Smooth muscle cell of the brain vasculature (primary cell): Measurements from ENCODE around the gene MORN5.

Source experiments
- DNase-seq: peaks from one replicate; pipeline ENCODE4 v3.0.0-alpha.2; 2012; ENCODE audit warnings: low read depth, low spot score

Gene MORN5

DNA sequence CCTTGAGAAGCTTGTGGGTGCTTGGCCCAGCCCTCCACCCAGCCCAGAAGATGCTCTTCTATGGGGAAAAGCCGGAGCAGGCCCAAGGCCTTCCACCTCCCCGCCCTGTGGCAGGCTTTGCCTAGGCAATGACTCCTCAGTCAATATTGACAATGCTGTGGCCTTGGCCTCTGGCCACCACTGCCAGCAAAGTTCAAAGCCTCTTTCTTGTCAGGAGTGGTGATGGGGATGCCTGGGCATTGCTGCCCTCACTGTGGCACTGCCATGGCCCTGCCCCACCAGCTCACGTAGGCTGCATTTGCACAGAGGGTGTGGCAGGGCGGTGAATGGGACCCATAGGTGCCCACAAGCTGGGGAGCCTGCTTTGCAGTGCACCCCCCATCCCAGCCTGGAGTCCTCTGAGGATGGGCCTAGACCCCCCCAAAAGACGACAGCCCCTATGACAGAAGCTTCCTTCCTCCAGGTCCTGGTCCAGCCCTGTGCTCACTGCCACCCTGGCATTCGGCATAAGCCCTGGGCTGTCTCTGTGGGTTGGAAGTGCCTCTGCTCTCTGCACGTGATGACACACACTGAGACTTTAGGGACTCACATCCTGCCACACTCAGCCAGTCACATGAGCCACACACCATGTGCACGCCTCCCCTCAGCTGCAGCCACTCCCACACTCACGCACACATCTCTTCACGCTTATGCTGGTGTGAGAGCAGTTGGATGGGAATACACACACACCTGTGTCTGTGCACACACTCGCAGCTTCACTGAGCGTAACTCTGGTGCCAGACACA is 31.1 kb downstream of the MORN5 start:
- DNase-seq: no peak

DNA sequence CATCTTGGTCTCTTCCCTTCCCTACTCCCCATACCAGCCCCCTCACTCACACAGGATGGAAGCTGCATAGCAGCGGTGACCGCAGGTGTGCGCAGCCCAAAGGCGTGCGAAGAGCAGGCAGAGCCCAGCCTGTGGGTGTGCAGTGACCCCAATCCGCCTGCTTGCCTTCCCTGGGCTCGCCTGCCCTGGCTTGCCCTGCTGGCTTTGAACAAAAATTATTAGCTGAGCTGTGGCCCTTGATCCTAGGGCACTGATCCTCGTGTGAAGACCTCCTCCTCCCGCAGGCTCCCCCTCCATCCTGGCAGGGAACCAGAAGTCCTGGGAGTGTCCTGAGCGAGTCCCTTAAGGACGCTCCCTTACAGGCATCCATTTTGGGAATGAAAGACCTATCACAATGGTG is 31.9 kb downstream of the MORN5 start:
- DNase-seq: no peak

DNA sequence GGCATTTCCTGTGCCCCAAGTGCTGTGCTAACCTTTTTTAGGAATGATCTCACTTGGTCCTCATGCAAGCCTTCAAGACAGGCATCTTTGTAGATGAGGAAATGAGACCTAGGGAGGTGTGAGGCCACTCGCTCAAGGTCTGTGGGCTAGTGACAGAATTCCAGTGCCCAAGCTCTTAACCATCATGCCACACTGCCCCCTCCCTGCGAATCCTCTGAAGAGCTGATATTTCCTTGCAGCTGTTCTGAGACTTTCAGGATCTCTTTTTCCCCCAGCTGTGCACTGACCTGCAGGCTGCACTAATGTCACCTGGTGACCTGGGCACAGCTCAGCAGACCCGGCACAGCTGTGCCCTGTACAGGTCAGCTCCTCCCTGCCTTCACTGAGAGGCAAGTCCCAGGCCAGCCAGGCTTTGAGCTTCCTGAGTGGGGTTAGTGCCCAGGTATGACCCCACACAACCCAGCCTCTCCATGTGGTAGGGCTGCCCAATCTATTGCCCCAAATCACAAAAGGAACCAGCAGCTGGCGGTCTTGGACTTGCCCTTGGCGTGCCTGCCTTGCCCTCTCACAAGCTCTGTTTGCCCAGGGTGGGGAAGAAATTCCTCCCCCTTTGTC is 32.7 kb downstream of the MORN5 start:
- DNase-seq: no peak

DNA sequence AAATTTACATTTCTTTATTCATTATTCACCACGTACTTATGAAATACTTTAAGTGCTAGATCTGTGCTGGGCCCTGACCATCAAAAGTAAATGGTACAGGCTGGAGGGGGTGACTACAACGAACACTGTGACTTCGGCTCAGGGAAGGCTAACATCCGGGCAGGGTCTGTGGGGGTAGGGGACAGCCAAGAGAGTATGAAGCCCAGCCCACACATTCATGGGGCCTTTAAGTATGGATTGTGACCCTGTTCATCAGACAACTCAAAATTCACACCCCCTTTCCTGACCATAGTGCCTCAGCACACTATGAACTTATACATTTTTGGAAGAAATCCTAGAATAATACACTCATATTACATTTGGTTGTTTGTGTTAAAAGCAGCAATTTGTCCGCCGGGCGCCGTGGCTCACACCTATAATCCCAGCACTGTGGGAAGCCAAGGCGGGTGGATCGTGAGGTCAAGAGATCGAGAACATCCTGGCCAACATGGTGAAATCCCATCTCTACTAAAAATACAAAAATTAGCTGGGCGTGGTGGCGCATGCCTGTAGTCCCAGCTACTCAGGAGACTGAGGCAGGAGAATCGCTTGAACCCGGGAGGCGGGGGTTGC is 33.3 kb downstream of the MORN5 start:
- no peak for DNase-seq

DNA sequence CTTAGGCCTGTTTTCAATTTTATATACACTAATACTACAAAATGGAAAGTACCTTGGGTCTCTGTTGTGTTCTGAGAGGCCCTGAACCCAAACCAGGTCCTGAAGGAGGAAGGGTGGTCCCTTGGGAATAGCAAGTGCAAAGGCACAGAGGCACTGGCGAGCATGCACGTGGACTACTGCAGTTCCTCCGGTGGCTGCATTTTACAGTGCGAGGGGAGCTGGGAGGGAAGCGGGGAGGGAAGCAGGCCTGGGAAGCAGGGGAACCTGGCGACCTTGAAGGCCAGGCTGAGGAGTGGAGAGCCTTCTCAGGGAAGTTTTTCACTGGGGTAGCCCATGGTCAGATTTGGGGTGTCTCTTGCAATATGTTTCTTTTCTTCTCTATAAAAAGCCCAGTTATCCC is 33.9 kb downstream of the MORN5 start:
- no peak for DNase-seq

DNA sequence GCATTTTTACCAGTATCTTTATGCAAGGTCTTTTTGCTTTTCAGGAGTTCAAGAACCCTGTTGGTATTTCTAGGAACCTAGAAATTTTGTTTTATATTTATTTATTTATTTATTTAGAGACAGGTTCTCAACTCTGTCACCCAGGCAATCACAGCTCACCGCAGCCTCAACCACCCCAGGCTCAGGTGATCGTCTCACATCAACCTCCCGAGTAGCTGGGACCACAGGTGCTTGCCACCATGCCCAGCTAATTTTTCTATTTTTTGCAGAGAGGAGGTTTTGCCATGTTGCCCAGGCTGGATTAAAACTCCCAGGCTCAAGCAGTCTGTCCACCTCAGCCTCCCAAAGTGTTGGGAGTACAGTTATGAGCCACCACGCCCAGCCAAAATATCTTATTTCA is 36.2 kb downstream of the MORN5 start:
- no peak for DNase-seq

DNA sequence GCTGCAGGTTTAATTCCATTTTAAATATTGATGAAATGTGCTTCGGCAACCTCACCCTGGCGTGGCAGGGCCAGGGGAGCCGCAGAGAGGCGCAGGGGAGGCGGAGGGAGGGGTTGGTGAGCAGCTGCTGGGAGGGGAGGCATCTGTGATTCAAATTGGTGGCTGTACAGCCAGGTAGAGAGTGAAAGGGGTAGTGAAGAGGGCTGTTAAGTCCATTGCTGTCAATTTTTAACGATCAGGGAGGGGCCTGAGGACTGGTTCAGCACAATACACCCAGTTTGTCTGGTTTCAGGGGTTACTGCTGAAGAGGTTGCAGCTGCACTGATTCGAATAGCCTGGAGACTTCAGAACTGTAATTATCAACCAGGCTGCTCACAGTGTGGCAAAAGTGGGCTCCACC is 37.7 kb downstream of the MORN5 start:
- no peak for DNase-seq

DNA sequence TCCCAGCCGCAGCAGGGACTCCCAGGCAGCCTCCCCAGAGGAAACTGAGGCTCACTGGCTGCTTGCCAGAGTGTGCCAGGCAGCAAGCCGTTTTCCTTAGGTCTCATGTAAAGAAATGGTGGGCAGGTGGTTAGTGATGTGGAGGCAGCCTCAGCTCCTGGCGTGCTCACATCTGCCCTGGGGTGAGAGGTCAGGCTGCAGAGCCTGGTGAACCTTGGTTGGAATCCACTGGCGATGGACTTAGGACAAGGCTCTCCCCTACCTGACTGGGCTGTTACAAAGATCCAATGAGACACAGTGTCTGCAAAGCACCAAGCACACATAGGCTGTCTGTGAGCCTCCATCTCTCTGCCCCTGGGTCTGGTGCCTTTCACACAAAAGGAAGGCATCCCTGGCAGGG is 38.2 kb downstream of the MORN5 start:
- DNase-seq: no peak

DNA sequence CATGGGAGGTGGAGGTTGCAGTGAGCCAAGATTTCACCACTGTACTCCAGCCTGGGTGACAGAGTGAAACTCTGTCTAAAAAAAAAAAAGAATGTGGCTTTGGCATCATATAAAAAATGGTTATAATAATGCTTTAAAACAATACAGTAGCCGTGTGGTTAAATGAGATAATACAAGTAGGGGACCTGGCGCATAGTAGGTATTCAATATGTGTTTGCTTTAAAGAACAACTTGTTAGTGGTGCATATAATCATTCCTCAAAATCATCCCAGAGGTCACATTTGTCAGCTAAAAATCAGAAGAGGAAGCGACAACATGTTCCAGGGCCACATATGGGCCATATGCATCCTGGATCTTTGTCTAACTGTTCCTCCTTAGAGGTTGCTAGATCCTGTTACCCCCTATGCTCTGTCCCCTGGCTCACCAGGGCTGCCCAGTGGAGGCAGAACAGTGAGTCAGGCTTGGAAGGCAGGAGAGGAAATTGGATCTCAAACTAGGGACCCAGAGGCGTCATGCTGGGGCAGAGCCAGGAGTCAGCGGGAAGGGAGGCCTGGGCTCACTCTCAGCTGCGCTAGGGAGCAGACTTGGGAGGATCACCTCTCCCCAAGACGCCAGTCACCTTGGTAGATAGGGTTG is 41.4 kb downstream of the MORN5 start:
- no peak for DNase-seq

DNA sequence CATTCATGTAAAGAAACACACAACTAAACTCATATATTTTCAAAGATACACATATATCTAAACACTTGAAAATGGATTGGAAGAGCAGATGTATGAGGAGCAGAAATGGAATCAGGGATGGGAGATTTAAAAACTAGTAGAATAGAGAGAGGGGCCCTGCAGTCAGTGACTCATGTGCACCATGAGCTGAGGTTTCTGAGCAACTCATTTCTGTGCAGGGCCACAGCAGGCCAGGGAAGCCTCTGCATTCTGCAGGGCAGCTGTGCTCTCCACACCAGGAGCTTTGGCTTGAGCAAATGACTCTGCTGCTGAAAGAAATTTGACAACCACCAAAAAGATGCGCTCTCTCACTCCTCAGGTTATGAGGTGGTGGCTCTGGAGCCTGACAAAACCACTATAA is 41.9 kb downstream of the MORN5 start:
- peak; percentile 40 for DNase-seq

DNA sequence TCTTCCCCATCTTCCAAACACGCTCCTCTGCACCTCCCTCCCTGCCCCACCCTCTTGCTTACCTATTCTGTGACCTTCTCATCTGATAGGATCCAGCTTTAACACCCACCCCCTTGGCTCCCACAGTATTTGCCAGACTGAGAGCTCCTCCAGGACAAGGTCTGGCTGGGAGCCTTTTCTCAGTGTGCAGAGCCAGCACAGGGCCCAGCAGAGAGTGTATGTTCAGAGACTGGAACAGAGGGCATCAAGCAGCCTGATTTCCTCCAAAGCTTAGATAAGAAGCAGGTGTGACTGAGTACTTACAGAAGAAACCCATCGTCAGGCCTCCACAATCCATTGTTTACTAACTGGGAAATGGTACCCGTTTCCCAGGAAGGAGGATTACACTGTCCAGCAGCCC is 42.4 kb downstream of the MORN5 start:
- no peak for DNase-seq

DNA sequence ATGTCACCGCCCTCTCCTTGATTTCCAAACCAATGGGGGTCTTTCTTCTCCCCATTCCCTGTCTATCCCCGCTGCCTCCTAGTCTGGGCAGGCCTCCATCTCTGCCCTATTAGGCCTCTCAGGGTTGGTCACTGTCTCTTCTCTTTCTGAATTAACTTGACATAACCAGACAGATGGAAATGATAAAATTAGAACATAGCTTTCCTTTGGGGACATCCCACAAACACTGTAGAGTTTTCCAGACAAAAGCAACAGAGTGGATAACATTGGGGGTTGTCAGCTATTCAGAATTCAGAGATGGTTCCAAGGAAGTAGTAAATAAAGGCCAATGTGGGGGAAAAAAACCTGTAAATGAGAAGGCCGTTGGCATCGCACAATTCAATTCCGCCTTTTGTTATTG is 44.3 kb downstream of the MORN5 start:
- no peak for DNase-seq

DNA sequence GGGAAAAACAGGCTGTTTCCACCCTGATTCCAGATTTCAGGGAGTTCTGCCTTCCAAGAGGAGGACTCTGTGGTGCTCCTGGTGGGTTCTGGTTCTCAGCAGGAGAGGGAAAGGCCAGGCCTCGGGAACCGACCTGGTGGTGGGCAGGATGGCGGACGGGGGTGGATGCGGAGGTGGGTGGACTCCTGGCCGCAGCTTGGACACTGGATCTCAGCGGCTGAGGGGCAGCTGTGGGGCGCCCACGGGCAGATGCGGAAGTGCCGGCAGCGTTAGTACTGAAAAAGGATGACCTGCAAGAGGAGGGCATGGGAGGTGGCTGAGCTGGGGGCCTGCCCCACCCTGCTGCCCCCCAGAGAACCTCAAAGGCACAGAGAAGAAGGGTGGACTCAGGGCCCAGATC is 44.8 kb downstream of the MORN5 start:
- DNase-seq: no peak

DNA sequence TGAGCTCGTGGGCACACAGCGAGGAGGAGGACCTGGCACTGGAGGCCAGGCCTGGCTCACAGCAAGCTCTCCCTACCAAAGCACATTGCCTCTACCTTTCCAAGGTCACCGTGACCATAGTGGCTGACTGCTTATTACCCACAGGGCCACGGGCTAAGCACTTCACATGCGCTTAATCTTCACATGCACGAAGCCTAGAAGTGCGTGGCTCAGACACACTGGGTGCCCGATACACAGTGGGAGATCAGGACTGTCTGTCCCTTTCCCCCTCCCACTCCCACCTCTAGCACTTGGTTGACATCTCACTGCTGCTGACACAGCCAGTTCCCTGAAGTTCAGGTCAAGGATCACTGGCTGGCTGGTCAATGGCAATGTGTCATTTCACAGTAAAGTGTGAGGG is 45.5 kb downstream of the MORN5 start:
- no peak for DNase-seq

DNA sequence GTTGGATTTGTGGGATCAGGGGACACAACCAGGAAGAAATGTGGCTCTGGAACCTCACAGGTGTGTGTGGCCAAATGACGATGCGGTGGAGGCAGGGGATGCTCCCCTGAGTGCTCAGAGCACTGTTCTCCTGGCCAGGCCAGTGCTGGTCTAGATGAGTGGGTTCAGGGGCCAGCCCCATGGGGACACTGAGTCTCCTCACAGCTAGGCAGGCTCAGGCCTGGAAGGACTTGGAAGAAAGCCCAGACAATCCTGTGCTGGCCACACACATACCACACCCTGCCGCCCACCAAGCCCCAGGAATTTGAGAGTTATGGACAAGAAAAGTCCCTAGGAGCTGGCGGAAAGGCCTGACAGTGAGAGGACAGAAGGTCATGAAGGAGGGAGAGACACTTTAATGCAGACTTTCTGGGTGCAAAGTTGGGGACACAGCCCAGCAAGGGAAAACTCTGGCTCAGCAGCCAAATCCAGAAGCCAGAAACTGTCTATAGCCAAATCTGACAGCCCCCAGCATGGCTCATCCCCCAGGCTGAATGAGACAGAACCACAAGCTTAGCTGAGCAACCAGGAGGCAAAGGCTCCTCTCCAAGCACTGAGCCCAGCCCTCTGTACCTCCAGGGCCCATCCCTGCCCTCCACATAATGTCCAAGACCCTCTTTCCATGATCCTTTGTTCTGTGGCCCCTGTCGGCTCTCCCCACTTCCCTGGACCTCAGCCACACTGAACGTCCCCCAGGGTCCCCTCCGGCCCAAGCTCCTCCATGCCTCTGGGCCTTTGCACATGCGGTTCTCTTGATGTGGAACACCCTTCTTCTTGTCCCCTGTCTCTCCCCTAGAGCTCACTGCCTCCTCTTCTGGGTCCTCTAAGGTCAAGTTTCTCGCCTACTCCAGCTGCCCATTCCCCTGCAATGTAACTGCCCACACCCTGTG is 46.7 kb downstream of the MORN5 start:
- DNase-seq: peak; percentile 41

DNA sequence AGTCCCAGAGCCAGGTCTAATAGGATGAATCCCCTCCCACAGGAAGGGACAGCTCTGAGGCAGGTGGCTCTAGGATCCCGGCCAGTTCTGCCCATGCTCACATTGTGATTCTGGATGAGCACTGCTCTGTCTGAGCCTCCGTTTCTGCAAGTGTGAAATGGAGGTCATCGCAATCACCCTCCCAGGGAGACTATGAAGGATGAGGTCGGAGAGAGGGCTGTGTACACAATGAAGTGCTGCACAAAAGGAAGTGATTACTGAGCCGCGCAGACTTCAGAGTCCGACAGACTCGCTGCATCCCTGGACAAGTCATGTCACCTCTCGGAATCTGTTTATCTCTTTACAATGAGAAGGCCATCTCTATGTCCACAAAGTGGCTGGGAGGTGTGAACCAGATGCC is 47.4 kb downstream of the MORN5 start:
- no peak for DNase-seq

DNA sequence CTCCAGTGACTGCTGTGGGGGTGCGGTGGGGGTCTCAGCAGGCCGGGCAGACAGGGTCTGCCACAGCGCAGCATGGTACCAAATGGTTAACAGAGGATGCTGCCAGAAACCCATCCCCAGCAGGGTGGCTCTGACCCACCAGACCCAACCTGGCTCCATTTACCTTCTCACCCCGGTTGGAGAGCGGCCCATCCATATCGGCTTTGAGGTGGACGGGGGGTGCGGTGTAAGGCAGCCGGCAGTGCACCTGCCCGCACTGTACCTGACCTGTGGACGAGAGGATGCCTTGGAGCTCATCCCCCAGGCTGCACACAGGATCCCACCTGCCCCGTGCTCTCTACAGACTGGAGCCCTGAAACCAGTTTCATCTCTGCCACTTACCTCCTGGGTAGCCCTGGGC is 49.7 kb downstream of the MORN5 start:
- DNase-seq: no peak

DNA sequence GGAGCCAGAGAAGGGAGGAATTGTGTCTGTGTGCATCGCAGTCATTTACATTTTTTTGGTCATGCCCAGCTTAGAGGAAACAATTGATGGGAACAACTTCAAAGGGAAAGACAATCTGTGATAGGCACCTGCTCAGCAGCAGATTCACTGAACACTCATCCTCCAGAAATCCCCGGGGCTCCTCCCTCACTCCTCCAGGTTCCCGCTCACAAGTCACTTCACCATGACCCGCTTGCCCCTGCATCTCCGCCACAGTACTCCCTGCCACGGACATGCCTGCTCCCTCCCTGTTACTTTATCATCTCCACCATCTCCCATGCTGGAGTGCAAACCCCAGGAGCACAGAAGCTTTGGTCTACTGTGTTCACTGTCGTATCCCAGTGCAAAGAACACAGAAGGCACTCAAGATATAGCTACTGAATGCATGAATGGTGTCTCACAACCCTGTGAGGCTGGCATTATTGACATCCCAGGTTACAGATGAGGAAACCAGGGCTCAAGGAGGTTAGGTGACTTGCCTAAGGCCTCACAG is 52.8 kb downstream of the MORN5 start:
- no peak for DNase-seq

DNA sequence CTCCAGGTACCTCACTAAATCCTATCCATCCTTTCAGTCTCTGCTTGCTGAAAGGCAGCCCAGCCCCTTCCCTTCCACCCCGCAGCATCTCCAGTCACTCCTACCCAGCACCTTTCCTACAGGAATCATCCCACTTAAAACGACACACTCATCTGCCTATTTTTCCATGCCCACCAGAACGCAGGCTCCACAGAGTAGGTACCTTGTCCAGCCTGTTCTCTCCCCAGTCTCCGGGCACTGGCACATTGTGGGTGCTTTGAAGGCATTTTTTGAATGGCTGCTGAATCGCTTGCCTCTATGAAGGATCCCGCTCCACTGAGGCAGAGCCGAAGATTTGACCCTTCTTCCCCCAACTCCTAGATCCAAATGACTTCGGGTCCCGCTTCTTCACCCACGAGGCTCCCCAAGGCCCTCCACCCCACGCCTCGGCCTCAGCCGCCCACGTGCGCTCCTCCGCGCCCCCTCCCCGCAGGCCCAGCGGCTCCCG is 53.4 kb downstream of the MORN5 start:
- DNase-seq: no peak

DNA sequence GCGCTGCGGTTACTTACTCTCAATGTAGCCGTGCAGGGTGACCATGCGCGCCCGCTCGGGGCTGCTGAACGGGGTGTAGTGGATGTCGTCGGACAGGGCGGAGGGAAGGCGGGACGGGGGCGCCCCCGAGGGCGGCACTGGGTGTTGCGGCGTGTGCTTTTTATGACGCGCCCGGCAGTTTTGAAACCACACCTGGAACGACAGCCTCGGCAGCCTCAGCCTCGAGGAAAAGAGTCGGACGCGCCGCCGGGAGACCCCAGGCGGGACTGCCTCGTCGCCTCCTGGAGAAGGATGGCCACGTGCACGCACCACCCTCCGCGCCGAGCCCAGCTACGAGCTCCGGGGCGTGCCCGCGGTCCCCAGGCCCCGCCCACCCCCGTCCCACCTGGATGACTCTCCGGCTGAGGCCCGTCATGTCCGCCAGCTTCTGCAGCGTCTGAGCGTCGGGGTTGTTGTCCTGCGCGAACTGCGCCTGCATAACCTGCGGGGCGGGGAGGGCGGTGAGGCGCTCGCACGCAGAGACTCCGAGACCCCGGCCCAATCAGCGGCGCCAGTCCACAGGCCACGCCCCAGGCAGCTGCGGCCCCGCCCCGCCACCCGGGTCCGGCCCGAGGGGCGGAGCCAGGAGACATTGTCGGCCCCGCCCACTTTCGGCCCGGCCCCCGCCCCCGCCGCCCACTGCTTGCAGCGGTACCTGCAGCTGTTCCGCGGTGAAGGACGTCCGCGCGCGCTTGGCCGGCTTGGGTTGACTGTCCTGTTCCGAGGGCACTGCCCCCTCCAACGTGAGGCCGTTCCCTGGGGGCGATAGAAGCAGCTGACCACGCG is 54.1 kb downstream of the MORN5 start:
- no peak for DNase-seq
